Fibroblast of lung (primary cell): ENCODE measurements around the gene SF3B1.
"Not testable (repeated sequence)": the region's sequence is repeated elsewhere in the genome, so short reads cannot be mapped to it uniquely, and the experiment has no call there.

Experiments
- EZH2 ChIP-seq: IDR thresholded peaks from 2 replicates; pipeline ENCODE4 v1.5.1; 2012; ENCODE audit warnings: low read length, control low read depth, mild to moderate bottlenecking; ENCODE audit errors: missing control alignments
- TF ChIP-seq, protein P1 (sequence below), 2 donors: IDR thresholded peaks in 1 of 2; conservative IDR thresholded peaks in 1 of 2; 1 replicate in 1 of 2; 2 replicates in 1 of 2; pipeline ENCODE4 v1.5.1; 2011 to 2012; ENCODE audit warnings: low read length in 2 of 2, control low read depth in 1 of 2, inconsistent platforms in 1 of 2, low read depth in 1 of 2, mild to moderate bottlenecking in 1 of 2

DNA sequence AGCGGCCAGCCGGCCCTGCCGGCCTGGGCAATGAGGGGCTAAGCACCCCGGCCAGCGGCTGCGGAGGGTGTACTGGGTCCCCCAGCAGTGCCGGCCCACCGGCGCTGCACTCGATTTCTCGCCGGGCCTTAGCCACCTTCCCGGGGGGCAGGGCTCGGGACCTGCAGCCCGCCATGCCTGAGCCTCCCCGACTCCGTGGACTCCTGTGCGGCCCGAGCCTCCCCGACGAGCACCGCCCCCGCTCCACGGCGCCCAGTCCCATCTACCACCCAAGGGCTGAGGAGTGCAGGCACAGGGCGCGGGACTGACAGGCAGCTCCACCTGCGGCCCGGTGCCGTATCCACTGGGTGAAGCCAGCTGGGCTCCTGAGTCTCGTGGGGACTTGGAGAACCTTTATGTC is 64.2 kb downstream of the SF3B1 start:
- TF ChIP-seq, protein P1, sequence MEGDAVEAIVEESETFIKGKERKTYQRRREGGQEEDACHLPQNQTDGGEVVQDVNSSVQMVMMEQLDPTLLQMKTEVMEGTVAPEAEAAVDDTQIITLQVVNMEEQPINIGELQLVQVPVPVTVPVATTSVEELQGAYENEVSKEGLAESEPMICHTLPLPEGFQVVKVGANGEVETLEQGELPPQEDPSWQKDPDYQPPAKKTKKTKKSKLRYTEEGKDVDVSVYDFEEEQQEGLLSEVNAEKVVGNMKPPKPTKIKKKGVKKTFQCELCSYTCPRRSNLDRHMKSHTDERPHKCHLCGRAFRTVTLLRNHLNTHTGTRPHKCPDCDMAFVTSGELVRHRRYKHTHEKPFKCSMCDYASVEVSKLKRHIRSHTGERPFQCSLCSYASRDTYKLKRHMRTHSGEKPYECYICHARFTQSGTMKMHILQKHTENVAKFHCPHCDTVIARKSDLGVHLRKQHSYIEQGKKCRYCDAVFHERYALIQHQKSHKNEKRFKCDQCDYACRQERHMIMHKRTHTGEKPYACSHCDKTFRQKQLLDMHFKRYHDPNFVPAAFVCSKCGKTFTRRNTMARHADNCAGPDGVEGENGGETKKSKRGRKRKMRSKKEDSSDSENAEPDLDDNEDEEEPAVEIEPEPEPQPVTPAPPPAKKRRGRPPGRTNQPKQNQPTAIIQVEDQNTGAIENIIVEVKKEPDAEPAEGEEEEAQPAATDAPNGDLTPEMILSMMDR (conservative IDR thresholded peaks at IDR 0.05 in 1 of 2, IDR thresholded peaks at IDR 0.05 in 1 of 2; ENCODE audit: low read depth in 1 of 2, low read length in 2 of 2) = not testable (repeated sequence)
- not testable (repeated sequence) for TF ChIP-seq EZH2
